Measurements from ENCODE around the gene CSH2.
A peak's percentile ranks its signal among the peaks of the same experiment; 100 is the strongest.
"Not testable (repeated sequence)": the region's sequence is repeated elsewhere in the genome, so short reads cannot be mapped to it uniquely, and the experiment has no call there.

The CSH2 gene

GRCh38 chr17:63854709-63855108 is 18.8 kb downstream of the CSH2 start:
- DNase-seq: no peak

GRCh38 chr17:63853260-63853659 is 20.2 kb downstream of the CSH2 start:
- no peak for DNase-seq

GRCh38 chr17:63850401-63850800 is 23.1 kb downstream of the CSH2 start:
- no peak for DNase-seq

GRCh38 chr17:63848834-63849689 is 24.4 kb downstream of the CSH2 start:
- DNase-seq: peak; percentile 77

GRCh38 chr17:63847525-63848249 is 25.8 kb downstream of the CSH2 start:
- DNase-seq: no peak

GRCh38 chr17:63845509-63845908 is 28.0 kb downstream of the CSH2 start:
- DNase-seq: no peak

- no peak for DNase-seq
These were observed 29.4 kb downstream of the CSH2 start for GRCh38 chr17:63843910-63844677.

- not testable (repeated sequence) for DNase-seq
These were observed 30.0 kb downstream of the CSH2 start for GRCh38 chr17:63843387-63843888.

GRCh38 chr17:63842540-63843386 is 30.7 kb downstream of the CSH2 start, which contains the start of gene SMARCD2:
Gene SMARCD2, minus strand, starts transcription at chr17:63842685. Its CDS starts 11 bp downstream, at chr17:63842674.
- DNase-seq: peak; percentile 98

GRCh38 chr17:63842173-63842539 is 31.3 kb downstream of the CSH2 start:
- no peak for DNase-seq

GRCh38 chr17:63841350-63842172 is 31.9 kb downstream of the CSH2 start:
- peak in 1 of 2 donors; percentile 51 for DNase-seq

GRCh38 chr17:63840591-63841349 is 32.7 kb downstream of the CSH2 start:
- peak in 1 of 2 donors; percentile 34 for DNase-seq

- DNase-seq: peak; percentile 81 to 86
These were observed 34.8 kb downstream of the CSH2 start for GRCh38 chr17:63838631-63839171.

GRCh38 chr17:63837962-63838600 is 35.4 kb downstream of the CSH2 start:
- no peak for DNase-seq

GRCh38 chr17:63837480-63837879 is 36.0 kb downstream of the CSH2 start:
- no peak for DNase-seq

- no peak for DNase-seq
These were observed 36.7 kb downstream of the CSH2 start for GRCh38 chr17:63836811-63837210.

- no peak for DNase-seq
These were observed 38.2 kb downstream of the CSH2 start for GRCh38 chr17:63835167-63835720.

- DNase-seq: peak; percentile 32 to 75
These were observed 38.9 kb downstream of the CSH2 start for GRCh38 chr17:63834431-63835166.

Data from hippocampal formation (tissue), 2 donors.